KMS-11 (cell line): ENCODE data around the gene NCR3LG1.
A peak's percentile ranks its signal among the peaks of the same experiment; 100 is the strongest.

Source experiments
- H2AFZ ChIP-seq: fragments of 200-600 bp; sonication (generic); 2 replicates; pipeline ENCODE4 v1.6.1; 2016; ENCODE audit warnings: antibody characterized with exemption, mixed run types, low read depth
- H3K27ac ChIP-seq: fragments of 200-600 bp; sonication (generic); 2 replicates; pipeline ENCODE4 v1.6.1; 2016; ENCODE audit warnings: mild to moderate bottlenecking, mixed run types
- H3K27me3 ChIP-seq: fragments of 200-600 bp; sonication (generic); 2 replicates; pipeline ENCODE4 v1.6.1; 2017; ENCODE audit warnings: mild to moderate bottlenecking, low read depth, mixed run types, moderate library complexity; ENCODE audit not compliant: insufficient read depth
- H3K36me3 ChIP-seq: fragments of 200-600 bp; sonication (generic); 2 replicates; pipeline ENCODE4 v1.6.1; 2017; ENCODE audit warnings: mild to moderate bottlenecking, mixed run types; ENCODE audit not compliant: insufficient read depth
- H3K4me1 ChIP-seq: fragments of 200-600 bp; sonication (generic); 2 replicates; pipeline ENCODE4 v1.6.1; 2016; ENCODE audit warnings: mild to moderate bottlenecking, low read depth, mixed run types; ENCODE audit not compliant: poor library complexity, severe bottlenecking
- H3K4me2 ChIP-seq: fragments of 200-600 bp; sonication (generic); 2 replicates; pipeline ENCODE4 v1.7.0; 2016; ENCODE audit warnings: mild to moderate bottlenecking, mixed run types
- H3K4me3 ChIP-seq: fragments of 200-600 bp; sonication (generic); IDR thresholded peaks from 2 replicates; pipeline ENCODE4 v1.6.1; 2017; ENCODE audit warnings: low read depth, low read length, mixed read lengths; ENCODE audit not compliant: insufficient read depth
- H3K79me2 ChIP-seq: fragments of 200-600 bp; sonication (generic); 2 replicates; pipeline ENCODE4 v1.6.1; 2016; ENCODE audit warnings: low read depth, mixed run types; ENCODE audit not compliant: insufficient read depth
- H3K9ac ChIP-seq: fragments of 200-600 bp; sonication (generic); 2 replicates; pipeline ENCODE4 v1.6.1; 2016; ENCODE audit warnings: mild to moderate bottlenecking, mixed run types
- H4K20me1 ChIP-seq: fragments of 200-600 bp; sonication (generic); 2 replicates; pipeline ENCODE4 v1.6.1; 2016; ENCODE audit warnings: mild to moderate bottlenecking, mixed run types; ENCODE audit not compliant: insufficient read depth
- CTCF ChIP-seq: fragments of 200-600 bp; sonication (generic); conservative IDR thresholded peaks from 2 replicates; pipeline ENCODE4 v1.6.1; 2017; ENCODE audit warnings: low read depth, mild to moderate bottlenecking, antibody characterized with exemption, low read length, moderate library complexity, mixed read lengths

Gene NCR3LG1

GRCh38 chr11:17385926-17386325 is 34.3 kb downstream of the NCR3LG1 start:
- Histone ChIP-seq H3K27ac (no peak overlapping the region), H3K4me2 (no peak overlapping the region; the same call in 1 of the 2 replicates), H3K36me3 (no peaks in the 10 kb centered on the region), H4K20me1 (no peaks in the 10 kb centered on the region), H3K27me3 (no peaks in the 10 kb centered on the region), H3K9ac (no peak overlapping the region), H2AFZ (no peak overlapping the region; the same call in 1 of the 2 replicates), H3K79me2 (no peaks in the 10 kb centered on the region), H3K4me1 (peaks cover 14% of the 10 kb centered on the region), H3K4me3 (no peak overlapping the region)
- no peak for TF ChIP-seq CTCF

GRCh38 chr11:17386331-17387084 is 34.9 kb downstream of the NCR3LG1 start:
- Histone ChIP-seq H4K20me1 (no peaks in the 10 kb centered on the region), H3K4me1 (peaks cover 14% of the 10 kb centered on the region), H3K27me3 (no peaks in the 10 kb centered on the region), H3K4me3 (no peak overlapping the region), H3K36me3 (no peaks in the 10 kb centered on the region), H2AFZ (peak overlapping the region; percentile 42; the same call in 1 of the 2 replicates), H3K4me2 (peak overlapping the region; percentile 58; the same call in 1 of the 2 replicates), H3K9ac (no peak overlapping the region; the same call in 1 of the 2 replicates), H3K79me2 (no peaks in the 10 kb centered on the region), H3K27ac (no peak overlapping the region)
- TF ChIP-seq CTCF, result peak; percentile 81

GRCh38 chr11:17387254-17387653 is 35.7 kb downstream of the NCR3LG1 start:
- Histone ChIP-seq H3K79me2 (no peaks in the 10 kb centered on the region), H3K36me3 (no peaks in the 10 kb centered on the region)

GRCh38 chr11:17387811-17388210 is 36.2 kb downstream of the NCR3LG1 start:
- Histone ChIP-seq H2AFZ (no peak overlapping the region), H3K27ac (no peak overlapping the region), H3K27me3 (no peaks in the 10 kb centered on the region), H3K4me2 (no peak overlapping the region), H3K9ac (no peak overlapping the region), H3K4me1 (peaks cover 14% of the 10 kb centered on the region), H4K20me1 (no peaks in the 10 kb centered on the region), H3K4me3 (no peak overlapping the region), H3K36me3 (no peaks in the 10 kb centered on the region), H3K79me2 (no peaks in the 10 kb centered on the region)
- TF ChIP-seq CTCF, result no peak

More at GRCh38 chr11:17387254-17387653, 35.7 kb downstream of the NCR3LG1 start:
- no peak for TF ChIP-seq CTCF
- Histone ChIP-seq H3K27ac (no peak overlapping the region), H4K20me1 (no peaks in the 10 kb centered on the region), H3K4me3 (no peak overlapping the region), H3K4me2 (no peak overlapping the region), H2AFZ (no peak overlapping the region), H3K27me3 (no peaks in the 10 kb centered on the region), H3K9ac (no peak overlapping the region), H3K4me1 (peaks cover 14% of the 10 kb centered on the region)
